ENCODE measurements around the gene PSMD6. TPM values are rescaled to one million over a fixed set of nuclear protein-coding genes. Genes with fewer than 3 reads are reported as not detected.

PSMD6 gene
- total RNA-seq, 2 donors from 2014 or later, result 50.3 to 75.8 TPM

DNA sequence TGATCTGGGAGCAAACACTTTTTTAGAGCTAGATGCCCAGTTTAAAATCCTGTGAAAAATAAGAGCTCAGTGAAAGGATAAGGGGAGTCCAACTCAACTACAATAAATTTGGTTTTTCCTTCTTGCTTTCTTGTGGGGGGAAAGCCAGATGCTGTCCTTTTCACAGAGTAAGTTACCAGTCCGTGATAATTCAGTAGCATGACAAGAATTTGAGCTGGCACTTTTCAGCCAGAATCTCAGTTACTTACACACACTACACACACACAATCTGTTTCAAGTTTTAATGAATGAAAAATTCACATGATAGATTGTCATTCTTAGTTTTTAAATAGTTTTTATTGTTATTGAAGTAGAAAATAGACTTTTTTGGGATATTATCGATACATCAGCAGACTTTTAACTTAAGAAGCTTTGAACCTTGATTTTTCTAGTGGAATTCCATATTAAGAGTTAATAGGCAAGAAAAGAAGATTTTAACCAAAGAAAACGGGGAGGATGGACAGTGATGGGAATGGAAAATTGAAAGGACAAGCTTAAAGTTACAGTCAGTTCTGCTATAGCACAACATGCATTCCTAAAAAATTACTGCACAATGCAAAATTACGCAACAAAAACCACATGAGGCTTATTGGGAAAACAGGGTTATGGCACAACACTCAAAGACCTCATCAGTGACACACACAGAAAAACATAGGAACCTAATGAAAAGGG, 47.0 kb downstream of the PSMD6 start:
- H3K4me1 ChIP-seq, result no peaks in the 10 kb centered on the region
- no peak for DNase-seq
- TF ChIP-seq, protein P1, sequence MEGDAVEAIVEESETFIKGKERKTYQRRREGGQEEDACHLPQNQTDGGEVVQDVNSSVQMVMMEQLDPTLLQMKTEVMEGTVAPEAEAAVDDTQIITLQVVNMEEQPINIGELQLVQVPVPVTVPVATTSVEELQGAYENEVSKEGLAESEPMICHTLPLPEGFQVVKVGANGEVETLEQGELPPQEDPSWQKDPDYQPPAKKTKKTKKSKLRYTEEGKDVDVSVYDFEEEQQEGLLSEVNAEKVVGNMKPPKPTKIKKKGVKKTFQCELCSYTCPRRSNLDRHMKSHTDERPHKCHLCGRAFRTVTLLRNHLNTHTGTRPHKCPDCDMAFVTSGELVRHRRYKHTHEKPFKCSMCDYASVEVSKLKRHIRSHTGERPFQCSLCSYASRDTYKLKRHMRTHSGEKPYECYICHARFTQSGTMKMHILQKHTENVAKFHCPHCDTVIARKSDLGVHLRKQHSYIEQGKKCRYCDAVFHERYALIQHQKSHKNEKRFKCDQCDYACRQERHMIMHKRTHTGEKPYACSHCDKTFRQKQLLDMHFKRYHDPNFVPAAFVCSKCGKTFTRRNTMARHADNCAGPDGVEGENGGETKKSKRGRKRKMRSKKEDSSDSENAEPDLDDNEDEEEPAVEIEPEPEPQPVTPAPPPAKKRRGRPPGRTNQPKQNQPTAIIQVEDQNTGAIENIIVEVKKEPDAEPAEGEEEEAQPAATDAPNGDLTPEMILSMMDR (IDR thresholded peaks at IDR 0.05), result no peak
- no peaks in the 10 kb centered on the region for H3K9me3 ChIP-seq
- H3K27me3 ChIP-seq, result no peaks in the 10 kb centered on the region
- H3K9ac ChIP-seq (ENCODE audit: low read depth in 2 of 2, low read length in 2 of 2), result no peak overlapping the region
- H3K27ac ChIP-seq, result no peak overlapping the region
- intact Hi-C loops (cut with DNase I), result no loop called here
- H3K4me3 ChIP-seq, result no peak overlapping the region
- H3K36me3 ChIP-seq, result no peaks in the 10 kb centered on the region

DNA sequence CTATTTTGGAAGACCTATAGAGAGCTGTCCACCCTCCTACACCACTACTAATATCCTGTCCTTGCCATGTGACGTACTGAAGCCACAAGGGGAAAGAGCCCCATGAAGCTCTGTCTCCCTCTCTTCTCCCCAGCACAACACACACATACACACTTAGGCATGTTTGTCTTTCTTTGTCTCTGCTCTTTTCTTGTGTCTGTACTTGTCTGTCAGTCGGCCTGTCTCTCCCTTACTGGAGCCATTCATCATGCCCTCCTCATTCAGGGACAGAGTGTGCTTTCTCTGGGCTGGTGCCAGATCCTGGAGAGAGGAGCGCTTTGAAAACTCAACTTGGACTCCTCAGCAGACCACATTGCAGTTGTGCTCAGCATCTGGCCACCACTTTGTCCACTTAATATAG, 47.6 kb downstream of the PSMD6 start:
- Histone ChIP-seq H3K9me3 (no peaks in the 10 kb centered on the region), H3K9ac (ENCODE audit: low read depth in 2 of 2, low read length in 2 of 2) (no peak overlapping the region), H3K4me1 (peaks cover 5% of the 10 kb centered on the region), H3K27me3 (no peaks in the 10 kb centered on the region), H3K27ac (no peak overlapping the region), H3K4me3 (no peak overlapping the region), H3K36me3 (no peaks in the 10 kb centered on the region)
- intact Hi-C loops (cut with DNase I), result no loop called here
- TF ChIP-seq, protein P1 (IDR thresholded peaks at IDR 0.05), result no peak
- DNase-seq, result no peak

DNA sequence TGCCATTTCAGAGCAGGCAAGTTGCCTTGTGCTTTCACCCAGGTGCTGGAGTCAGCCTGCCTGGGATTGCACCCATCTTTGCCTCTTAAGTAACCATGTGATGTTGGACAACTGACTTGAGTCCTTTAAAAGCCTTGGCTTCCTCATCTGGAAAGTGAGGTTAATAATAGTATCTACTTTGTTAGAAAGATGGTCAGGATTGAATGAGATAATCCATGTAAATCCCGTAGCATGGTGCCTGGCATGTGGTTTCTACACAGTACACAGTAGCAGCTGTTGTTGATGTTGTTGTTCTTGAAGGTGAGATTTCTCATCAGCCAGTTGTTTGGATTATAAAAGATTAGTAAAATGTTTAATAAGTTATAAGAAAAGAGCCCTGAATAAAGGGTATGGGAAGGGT, 48.8 kb downstream of the PSMD6 start:
- H3K27me3 ChIP-seq, result no peaks in the 10 kb centered on the region
- H3K9ac ChIP-seq (ENCODE audit: low read depth in 2 of 2, low read length in 2 of 2), result no peak overlapping the region
- peaks cover 12% of the 10 kb centered on the region for H3K4me1 ChIP-seq
- TF ChIP-seq, protein P1 (IDR thresholded peaks at IDR 0.05), result no peak
- no peak overlapping the region for H3K27ac ChIP-seq
- no peak overlapping the region for H3K4me3 ChIP-seq
- no peaks in the 10 kb centered on the region for H3K9me3 ChIP-seq
- no peaks in the 10 kb centered on the region for H3K36me3 ChIP-seq
- no peak for DNase-seq
- intact Hi-C loops (cut with DNase I), result no loop called here

DNA sequence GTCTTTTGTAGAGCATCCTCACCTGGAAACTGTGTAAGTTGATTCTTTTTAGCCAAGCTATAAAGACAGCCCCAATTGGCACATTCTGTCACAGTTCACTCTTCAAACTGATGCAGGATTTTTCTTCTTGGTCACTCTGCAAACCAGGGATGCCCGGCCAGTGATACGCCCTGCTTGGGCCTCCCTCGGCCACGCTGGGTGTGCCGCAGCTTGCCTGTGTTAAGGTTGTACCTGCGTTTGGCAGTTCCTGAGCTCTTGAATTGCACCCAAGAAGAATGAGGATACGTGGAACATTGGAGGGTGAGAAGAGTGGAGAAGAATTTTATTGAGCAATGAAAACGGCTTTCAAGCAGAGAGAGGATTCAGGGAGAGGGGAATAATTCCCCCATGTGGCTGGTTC, 49.9 kb downstream of the PSMD6 start:
- Histone ChIP-seq H3K36me3 (no peaks in the 10 kb centered on the region), H3K4me1 (peaks cover 12% of the 10 kb centered on the region), H3K27ac (no peak overlapping the region), H3K9me3 (no peaks in the 10 kb centered on the region), H3K27me3 (no peaks in the 10 kb centered on the region), H3K9ac (ENCODE audit: low read depth in 2 of 2, low read length in 2 of 2) (no peak overlapping the region), H3K4me3 (no peak overlapping the region)
- TF ChIP-seq, protein P1 (IDR thresholded peaks at IDR 0.05), result no peak
- intact Hi-C loops (cut with DNase I), result no loop called here
- DNase-seq, result no peak

DNA sequence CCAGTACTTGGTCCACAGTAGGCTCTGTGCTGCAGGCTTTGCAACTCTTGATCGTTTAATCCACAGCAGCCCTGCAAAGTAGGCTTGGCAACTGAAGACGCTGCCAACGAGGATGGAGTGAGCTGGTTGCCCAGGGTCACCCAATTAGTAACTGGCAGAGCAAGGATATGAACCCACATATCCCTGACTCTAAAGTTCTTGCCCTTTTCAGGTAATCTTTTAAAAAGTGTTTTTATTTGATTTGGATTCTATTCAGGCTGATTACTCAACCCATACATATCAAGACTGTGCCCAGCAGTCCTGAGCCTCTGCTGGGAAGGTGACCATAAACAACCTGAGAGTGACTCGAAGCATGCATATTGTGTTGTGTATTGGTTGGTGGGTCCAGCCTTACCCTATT, 50.3 kb downstream of the PSMD6 start:
- Histone ChIP-seq H3K36me3 (no peaks in the 10 kb centered on the region), H3K9ac (ENCODE audit: low read depth in 2 of 2, low read length in 2 of 2) (no peak overlapping the region), H3K4me3 (no peak overlapping the region), H3K27ac (no peak overlapping the region), H3K9me3 (no peaks in the 10 kb centered on the region), H3K4me1 (peaks cover 12% of the 10 kb centered on the region), H3K27me3 (no peaks in the 10 kb centered on the region)
- DNase-seq, result no peak
- TF ChIP-seq, protein P1 (IDR thresholded peaks at IDR 0.05), result no peak
- intact Hi-C loops (cut with DNase I), result no loop called here
